ENCODE measurements around the gene FAM13C.

- no peak for TF ChIP-seq POLR2A (IDR thresholded peaks at IDR 0.05)
- no peak for TF ChIP-seq CTCF (IDR thresholded peaks at IDR 0.05)
These were observed 25.8 kb upstream of the FAM13C start for GRCh38 chr10:59387951-59388670.
